Stimulated activated CD8-positive, alpha-beta memory T cell treated with anti-CD3 and anti-CD28 coated beads, Interleukin-15, amount 100 ng/mL, for 24 hours (primary cell): ENCODE measurements around the gene KCTD8.
"Not testable (repeated sequence)": the region's sequence is repeated elsewhere in the genome, so short reads cannot be mapped to it uniquely, and the experiment has no call there.

Source experiments
- DNase-seq: peaks from one replicate; pipeline ENCODE4 v3.0.0-alpha.2; 2020; ENCODE audit warnings: low read depth

The KCTD8 gene

DNA sequence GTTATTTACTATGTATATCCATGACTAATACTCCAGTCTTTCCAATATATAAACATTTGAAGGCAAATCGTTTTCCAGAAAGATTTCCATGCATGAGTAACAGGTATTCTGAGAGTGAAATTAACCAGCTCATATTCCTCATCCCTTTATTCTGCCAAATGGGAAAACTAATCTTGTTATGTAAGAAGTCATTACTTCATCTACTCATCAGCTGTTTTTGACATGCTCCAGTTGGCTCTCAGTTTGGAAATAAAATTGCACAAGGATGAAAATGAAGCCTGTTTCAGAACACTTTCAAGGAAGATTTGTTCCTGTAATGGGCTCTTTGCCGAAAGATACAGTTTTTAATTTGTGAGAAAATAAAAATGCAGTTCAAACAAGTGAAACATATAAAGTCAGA, 121.9 kb downstream of the KCTD8 start:
- DNase-seq = no peak

DNA sequence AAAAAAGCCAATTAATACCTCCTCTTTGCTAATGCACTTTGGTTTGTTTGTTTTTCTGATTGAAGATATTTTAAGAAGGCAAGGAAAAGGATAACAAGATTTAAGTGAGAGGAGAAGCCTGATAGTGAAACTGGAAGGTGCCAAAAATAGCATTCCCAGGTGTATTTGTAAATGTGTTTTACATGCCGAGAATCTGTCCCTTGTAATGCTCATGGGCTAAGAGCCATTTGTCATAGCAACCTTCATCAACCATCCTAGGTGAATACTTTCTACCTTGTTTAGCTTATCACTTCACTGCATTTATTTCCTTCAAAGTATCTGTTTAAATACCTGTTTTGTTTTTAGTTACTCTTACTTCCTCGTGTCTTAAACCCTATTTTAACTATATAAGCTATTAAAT, 127.8 kb downstream of the KCTD8 start:
- no peak for DNase-seq

DNA sequence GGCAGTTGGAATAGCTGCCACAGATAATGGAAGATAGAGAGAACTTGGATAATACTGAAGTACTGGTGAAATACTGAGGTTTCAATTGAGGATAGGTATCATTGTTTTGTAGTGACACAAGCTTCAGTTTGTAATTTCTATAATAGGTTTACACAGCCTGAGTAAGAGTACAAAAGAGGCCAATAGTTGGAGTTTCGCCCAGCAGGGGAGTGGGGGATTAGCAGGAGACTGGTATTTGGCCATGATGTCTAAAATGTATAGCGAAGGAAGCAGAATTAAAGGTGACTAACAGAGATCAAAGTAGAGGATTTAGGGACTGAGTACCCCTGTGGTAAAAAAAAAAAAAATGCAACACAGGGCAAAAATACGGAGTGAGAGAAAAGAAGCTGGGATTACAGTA, 129.5 kb downstream of the KCTD8 start:
- no peak for DNase-seq

DNA sequence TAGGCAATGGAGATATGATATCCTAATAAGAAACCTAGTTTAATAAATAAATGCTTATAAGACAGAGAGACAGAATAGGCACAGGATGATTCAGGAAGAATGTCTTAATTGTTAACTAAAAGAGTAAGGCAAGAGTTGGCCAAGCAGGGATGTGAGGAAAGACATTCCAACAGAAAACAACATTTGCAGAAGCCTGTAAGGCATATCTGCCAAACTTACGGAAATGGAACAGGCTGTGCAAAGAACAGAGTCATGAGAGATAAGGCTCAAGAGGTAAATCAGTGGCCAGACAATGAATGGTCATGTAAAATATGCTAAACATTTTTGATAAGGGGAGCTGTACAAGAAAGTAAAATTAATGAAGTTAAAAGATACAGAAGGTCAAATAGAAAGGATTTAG, 134.9 kb downstream of the KCTD8 start:
- no peak for DNase-seq

DNA sequence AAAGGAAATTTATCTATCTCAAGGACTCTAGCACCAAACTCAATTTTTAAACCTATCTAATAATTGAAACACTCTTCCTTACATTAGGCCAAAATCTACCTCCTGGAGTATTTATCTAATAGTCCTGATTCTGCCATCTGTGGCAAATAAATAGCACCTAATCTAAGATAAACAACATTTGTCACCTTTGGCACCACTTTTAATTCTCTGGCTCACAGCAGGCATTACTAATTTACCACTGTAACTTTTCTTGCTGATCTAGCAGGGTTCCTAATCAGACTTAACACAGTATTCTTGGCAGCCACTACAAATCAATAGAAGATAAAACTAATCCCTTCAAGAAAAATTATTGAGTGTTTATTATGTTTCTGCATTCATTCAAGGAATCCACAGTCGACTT, 161.1 kb downstream of the KCTD8 start:
- no peak for DNase-seq

DNA sequence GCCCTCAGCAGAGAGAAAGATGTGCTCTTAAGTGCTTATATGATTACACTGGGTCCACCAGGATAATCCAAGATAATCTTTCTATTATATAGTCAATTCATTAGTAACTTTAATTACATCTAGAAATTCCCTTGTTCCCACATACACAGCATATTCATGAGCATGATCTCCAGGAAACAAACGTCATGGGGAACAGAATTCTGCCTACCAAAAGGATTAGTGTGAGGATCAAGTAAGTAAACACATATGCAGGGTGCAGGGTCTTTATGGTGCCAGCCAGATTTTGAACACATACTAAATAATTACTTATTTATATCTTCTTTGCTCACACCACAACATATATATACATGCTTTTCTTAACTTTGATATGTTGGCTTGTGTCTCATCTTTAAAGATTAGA, 169.1 kb downstream of the KCTD8 start:
- DNase-seq = no peak

DNA sequence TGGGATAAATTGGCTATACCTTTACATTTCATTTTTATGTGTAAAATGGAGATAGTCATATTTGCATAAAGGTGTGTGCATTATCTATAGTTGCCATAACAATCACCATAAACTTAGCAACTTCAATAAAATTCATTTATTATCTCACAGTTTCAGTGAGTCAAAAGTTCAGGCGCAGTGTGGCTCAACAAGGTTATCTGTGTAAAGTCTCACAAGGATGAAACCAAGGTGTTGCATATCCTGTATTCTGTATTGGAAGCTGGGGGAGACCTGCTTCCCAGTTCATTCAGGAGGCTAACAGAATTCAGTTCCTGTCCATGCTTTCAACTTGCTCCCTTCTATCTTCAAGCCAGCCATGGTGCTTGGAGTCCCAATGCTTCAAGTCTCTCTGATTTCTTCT, 169.5 kb downstream of the KCTD8 start:
- DNase-seq = no peak

DNA sequence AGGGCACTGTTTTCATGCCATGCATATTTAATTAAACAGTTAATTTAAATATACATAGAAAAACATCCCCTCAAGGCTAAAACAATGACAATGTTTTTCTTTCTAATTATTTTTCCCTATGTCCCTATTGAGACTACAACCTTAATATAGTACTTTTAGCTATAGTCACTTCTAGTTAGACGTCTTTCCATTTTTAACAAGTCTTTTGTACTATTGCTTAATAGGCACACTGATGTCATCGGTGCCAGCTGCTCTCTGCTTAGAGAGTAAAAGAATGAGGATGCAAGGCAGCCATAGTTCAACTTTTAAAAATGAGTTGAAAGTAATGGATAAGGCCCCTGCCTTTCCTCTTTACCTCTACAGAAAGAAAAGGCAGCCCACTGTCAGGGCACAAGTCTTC, 191.1 kb downstream of the KCTD8 start:
- no peak for DNase-seq

DNA sequence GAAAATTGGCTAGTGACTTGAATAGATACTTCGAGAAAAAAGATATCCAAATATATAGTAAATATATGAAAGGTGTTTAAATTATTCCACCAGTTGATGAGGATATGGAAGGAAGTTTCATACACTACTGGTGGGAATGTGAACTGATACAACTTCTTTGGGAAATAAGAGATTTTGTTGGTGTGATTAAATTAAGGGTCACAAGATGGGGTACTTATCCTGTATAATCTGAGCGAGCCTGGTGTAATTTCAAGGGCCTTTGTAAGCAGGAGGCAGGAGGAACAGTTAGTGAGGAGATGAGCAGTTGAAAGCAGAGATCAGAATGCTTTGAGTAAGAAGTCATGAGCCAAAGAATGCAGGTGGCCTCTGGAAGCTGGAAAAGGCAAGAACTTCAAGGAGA, 192.2 kb downstream of the KCTD8 start:
- no peak for DNase-seq

DNA sequence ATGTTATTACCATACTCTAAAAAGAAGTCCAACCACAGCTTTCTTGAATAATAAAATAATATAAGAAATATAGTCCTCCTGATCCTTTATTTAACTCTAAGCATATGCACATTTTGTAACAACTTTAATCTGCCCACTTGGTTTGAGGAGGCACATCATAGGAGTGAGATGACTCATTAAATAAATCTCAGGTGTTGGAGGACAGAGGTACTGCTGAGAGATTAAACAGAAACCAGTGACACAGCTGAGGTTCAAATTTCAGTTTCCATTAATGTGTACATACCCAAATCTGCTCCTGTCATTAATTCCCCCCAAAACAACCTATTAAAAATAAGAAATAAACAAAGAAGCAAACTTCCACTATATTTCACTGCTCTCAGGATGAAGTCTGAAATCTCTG, 211.0 kb downstream of the KCTD8 start:
- DNase-seq = no peak

DNA sequence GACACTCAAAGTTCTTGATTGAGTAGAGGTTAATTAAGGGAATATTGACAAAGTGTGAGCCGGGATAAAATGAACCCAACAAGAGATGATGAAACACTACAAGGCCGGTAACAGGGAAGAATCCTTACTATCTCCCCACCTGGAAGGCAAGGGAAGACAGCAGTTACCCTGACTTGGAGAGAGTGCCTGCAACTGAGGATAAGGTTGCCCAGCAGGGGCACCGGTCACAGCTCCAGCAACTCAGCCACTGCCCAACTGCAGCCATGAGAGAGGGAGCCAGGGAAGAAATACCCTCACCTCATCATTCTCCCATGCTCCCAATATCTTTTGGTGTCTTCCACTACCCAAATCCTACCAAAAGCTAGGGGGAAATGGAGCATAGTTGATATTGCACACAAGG, 212.7 kb downstream of the KCTD8 start:
- no peak for DNase-seq

DNA sequence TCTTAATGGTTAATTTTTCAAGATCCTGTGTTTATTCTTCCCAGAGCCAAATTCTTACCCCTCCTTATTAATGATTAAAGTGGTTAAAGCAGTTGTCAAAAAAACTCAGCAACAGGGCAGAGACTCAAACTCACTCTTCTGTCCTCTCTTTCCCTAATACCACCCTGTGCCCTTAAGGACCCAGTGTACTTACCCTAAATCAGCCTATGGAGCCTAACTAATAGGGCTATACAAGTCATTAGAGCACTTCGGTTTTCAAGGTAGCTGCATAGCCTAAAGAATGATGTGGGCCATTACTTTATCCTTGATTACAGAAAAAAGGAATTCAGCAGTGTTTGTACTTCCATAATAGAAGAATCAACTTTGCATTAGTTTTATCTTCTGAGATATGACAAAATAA, 216.3 kb downstream of the KCTD8 start:
- no peak for DNase-seq

DNA sequence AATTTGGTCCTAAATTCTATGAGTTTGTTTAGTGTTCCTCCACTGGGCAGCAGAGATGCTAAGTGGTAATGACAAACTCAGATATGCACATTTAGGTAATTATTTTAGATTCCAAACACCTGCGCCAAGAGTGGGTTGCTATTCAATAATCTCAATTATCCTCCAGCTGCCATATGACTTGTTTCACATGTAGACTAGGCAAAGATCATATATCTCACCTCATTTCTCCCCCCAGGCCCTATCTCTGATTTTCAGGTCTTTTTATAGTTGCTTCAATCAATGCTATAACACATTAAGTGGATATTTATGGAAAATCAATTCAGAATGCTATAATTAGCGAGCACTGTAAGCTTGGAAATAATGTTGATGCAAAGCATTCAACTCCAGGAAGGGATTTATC, 217.6 kb downstream of the KCTD8 start:
- no peak for DNase-seq

DNA sequence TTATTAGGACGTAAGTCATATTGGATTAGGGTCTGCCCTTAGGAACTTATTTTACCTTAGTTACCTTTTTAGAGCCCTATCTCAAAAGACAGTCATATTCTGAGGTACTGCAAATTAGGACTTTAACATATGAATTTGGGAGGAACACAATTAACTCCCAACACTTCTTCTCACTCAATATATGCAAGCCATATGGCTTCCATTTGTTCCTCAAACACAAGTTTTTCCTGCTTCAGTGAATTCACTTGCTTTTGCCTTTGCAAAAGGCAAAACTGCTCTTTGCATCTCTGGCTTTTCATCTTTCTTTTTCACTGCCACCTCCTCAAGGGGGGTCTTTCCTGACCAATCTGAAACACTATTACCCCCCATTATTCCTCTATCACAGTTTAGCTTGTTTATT, 220.3 kb downstream of the KCTD8 start:
- no peak for DNase-seq

DNA sequence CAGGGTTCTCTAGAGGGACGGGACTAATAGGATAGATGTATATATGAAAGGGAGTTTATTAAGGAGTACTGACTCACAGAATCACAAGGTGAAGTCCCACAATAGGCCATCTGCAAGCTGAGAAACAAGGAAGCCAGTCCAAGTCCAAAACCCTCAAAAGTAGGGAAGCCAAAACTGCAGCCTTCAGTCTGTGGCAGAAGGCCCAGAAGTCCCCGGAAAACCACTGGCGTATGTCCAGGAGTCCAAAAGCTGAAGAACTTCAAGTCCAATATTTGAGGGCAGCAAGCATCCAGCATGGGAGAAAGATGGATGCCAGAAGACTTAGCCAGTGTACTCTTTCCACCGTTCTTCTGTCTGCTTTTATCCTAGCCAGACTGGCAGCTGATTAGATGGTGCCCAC, 227.2 kb downstream of the KCTD8 start:
- DNase-seq = no peak

DNA sequence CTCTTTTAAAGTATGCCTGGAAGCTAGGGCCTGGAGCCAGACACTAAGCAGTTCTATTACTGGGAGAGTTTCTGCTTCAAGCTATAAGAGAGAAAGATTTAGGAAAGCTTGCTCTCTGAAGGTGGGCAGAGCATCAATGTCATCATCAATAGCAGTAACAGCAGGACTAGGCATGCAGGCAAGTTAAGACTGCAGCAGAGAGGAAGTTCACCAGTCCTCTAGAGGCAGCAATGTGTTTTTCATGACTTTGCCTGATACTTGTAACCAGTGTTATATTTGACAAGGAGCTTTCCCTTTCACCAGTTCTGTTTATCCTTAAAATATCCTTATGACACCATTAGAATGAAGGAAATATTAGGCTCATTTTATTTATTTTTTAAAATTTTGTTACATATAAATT, 237.9 kb downstream of the KCTD8 start:
- no peak for DNase-seq

DNA sequence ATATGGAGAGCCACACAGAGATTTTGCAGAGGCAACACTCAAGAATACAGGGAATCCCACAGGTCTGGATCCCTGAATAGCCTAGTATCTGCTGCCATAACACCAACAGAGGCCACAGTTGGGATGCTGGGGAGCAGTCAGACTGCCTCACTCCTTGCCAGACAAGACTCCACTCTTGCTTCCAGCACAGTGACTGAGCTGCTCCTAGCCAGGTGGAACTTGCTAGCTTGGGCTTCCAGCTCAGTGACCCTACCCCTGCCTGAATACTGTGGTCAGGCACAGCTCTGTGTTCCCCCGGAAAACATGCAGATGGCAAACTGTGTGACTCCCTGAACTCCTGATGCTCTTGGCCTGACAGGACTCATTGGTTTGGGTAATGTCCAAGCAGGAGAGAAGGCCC, 251.8 kb downstream of the KCTD8 start:
- no peak for DNase-seq

DNA sequence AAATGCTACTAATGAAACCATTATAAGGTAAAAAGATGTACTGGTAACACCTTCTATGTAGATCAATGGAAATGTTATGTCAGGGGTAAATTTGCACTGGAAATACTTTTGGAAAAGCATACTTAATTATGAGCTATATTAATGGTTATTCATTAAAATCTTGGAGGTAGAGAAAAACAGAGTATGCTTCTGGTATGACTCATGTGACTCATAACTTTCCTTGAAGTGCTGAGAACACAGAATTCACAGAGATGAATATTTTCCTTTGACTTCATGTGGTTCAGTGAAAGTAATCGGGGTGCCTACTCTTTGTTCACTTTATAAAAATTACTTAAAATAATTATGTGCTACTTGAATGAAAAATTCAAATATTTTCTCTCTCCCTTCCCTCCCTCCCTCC, 254.2 kb downstream of the KCTD8 start:
- no peak for DNase-seq

DNA sequence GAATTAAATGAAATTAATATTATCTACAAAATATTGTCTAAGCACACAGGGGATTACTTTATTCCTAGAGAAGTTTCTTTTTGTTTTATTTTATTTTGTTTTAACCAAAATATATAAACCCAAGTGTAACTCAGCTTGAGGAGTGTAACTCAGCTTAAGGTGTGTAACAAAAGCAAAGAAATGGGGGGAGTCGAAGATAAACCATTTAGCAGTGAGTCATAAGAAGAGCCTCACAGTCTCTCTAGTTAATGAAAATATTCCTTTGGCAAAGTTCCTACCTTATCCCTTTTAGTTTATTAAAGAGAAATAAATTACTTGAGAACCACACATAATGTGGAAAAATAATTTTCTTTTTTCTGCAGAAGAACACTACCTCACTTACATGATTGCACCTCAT, 261.8 kb downstream of the KCTD8 start:
- no peak for DNase-seq

DNA sequence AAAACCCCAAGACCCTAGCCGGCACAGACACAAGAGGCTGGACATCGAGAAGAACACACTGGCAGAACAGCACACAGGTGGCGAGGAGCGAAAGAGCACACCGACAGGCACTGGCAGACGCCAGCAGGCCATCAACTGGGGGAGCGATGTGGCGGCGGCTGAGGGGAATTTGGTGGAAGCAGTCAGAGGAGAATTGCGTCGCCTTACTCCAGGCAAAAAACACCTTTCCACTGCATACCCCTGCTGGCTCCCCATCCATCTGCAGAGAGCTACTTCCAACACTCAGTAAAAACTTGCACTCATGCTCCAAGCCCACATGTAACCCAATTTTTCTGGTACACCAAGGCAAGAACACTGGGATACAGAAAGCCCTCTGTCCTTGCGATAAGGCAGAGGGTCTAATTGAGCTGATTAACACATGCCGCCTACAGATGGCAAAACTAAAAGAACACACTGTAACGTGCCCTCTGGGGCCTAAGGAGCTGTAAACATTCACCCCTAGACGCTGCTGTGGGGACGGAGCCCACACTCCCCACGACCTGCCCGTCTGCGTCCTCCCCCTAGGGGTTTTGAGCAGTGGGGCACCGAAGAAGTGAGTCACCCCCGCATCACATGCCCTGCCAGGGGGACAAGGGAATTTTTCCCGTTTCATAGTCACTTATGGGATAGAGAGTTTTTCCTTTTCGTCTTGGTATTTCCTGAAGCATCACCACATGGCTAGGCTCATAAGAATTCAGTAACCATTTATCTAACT, 262.3 kb downstream of the KCTD8 start:
- no peak for DNase-seq

DNA sequence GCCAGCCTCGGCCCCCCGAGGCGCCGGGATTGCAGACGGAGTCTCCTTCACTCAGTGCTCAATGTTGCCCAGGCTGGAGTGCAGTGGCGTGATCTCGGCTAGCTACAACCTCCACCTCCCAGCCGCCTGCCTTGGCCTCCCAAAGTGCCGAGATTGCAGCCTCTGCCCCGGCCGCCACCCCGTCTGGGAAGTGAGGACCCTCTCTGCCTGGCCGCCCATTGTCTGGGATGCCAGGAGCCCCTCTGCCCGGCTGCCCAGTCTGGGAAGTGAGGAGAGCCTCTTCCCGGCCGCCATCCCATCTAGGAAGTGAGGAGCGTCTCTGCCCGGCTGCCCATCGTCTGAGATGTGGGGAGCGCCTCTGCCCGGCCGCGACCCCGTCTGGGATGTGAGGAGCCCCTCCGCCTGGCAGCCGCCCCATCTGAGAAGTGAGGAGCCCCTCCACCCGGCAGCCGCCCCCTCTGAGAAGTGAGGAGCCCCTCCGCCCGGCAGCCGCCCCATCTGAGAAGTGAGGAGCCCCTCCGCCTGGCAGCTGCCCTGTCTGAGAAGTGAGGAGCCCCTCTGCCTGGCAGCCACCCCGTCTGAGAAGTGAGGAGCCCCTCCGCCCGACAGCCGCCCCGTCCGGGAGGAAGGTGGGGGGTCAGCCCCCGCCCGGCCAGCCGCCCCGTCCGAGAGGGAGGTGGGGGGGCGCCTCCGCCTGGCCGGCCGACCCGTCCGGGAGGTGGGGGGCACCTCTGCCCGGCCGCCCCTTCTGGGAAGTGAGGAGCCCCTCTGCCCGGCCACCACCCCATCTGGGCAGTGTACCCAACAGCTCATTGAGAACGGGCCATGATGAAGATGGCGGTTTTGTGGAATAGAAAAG, 266.9 kb downstream of the KCTD8 start:
- not testable (repeated sequence) for DNase-seq

DNA sequence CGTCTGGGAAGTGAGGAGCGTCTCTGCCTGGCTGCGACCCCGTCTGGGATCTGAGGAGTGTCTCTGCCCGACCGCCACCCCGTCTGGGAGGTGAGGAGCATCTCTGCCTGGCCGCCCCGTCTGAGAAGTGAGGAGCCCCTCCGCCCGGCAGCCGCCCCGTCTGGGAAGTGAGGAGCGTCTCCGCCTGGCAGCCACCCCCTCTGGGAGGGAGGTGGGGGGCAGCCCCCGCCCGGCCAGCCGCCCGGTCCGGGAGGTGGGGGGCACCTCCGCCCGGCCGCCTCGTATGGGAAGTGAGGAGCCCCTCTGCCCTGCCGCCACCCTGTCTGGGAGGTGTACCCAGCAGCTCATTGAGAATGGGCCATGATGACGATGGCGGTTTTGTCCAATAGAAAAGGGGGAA, 280.8 kb downstream of the KCTD8 start:
- DNase-seq = not testable (repeated sequence)

DNA sequence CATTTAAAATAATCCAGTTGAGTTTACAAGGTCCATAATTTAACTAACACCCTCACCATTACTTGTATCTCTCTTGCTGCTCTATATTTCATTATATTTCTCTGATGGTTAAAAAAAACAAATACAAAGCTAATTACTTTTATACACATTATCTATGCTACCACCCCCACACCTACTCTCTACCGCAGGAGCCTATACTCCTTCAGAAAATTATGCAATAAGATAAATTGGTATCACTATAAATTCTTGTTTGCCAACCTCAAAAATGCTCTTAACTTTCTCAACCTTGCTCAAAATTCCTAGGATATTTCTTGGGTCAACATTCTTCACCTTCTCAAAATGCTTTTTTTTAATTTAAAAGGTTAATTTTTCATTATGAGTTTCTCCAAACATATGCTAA, 282.7 kb downstream of the KCTD8 start:
- DNase-seq = no peak
